OCI-LY7 (cell line): Measurements from ENCODE around the gene FYN. TPM values are rescaled to one million over a fixed set of nuclear protein-coding genes. Genes with fewer than 3 reads are reported as not detected.

Source experiments
- BruUV-seq: library from RNA; stranded (reverse); fragments of 400-500 nt; replicated peaks from 2 replicates; lab custom pipeline; 2021; lab: Mats Ljungman, UMichigan
- CTCF ChIA-PET: fragments of 300-600 bp; sonication (Branson Sonifier 250); formaldehyde crosslinking; loops from one replicate; lab custom pipeline; 2022; ENCODE audit warnings: antibody characterized with exemption; ENCODE audit not compliant: unreplicated experiment; lab: Charles Lee
- POLR2A ChIA-PET: fragments of 300-600 bp; sonication (Branson Sonifier 250); formaldehyde crosslinking; loops from one replicate; lab custom pipeline; 2022; ENCODE audit warnings: antibody characterized with exemption; lab: Charles Lee
- DNase-seq: peaks from one replicate; pipeline ENCODE4 v3.0.0-alpha.2; 2015; ENCODE audit warnings: low spot score
- H2AFZ ChIP-seq: fragments of 200-600 bp; sonication (generic), shearing (Covaris generic); 2 replicates; pipeline ENCODE4 v1.6.1; 2014; ENCODE audit warnings: mild to moderate bottlenecking, antibody characterized with exemption, low read length, moderate library complexity
- H3K27ac ChIP-seq: fragments of 200-600 bp; sonication (generic); 2 replicates; pipeline ENCODE4 v1.5.1; 2014; ENCODE audit warnings: mixed run types, low read depth, mild to moderate bottlenecking, moderate library complexity, low read length, inconsistent platforms; ENCODE audit not compliant: poor library complexity, severe bottlenecking
- H3K36me3 ChIP-seq: fragments of 200-600 bp; sonication (generic); 2 replicates; pipeline ENCODE4 v1.6.1; 2014; ENCODE audit warnings: mild to moderate bottlenecking, antibody characterized with exemption, low read length, moderate library complexity, mixed read lengths; ENCODE audit not compliant: insufficient read depth
- H3K4me1 ChIP-seq: fragments of 200-600 bp; sonication (generic); 2 replicates; pipeline ENCODE4 v1.5.1; 2014; ENCODE audit warnings: mild to moderate bottlenecking, low read length; ENCODE audit not compliant: insufficient read depth, poor library complexity, severe bottlenecking
- H3K4me2 ChIP-seq: fragments of 200-600 bp; sonication (generic); 2 replicates; pipeline ENCODE4 v1.6.1; 2014; ENCODE audit warnings: mild to moderate bottlenecking, low read length
- H3K4me3 ChIP-seq: fragments of 200-600 bp; sonication (generic); 2 replicates; pipeline ENCODE4 v1.5.1; 2014; ENCODE audit warnings: mild to moderate bottlenecking, low read depth, low read length; ENCODE audit not compliant: poor library complexity, severe bottlenecking
- H3K79me2 ChIP-seq: fragments of 200-600 bp; sonication (generic); 2 replicates; pipeline ENCODE4 v1.6.1; 2016; ENCODE audit warnings: low read depth, mild to moderate bottlenecking, low read length, moderate library complexity, mixed read lengths; ENCODE audit not compliant: insufficient read depth
- H3K9me2 ChIP-seq: fragments of 200-600 bp; sonication (generic); 2 replicates; pipeline ENCODE4 v1.6.1; 2016; ENCODE audit warnings: mild to moderate bottlenecking, low read length, mixed read lengths; ENCODE audit not compliant: insufficient read depth
- H3K9me3 ChIP-seq: fragments of 200-600 bp; sonication (generic); 2 replicates; pipeline ENCODE4 v1.6.1; 2014; ENCODE audit warnings: mild to moderate bottlenecking, mixed run types, low read length, mixed read lengths
- H4K20me1 ChIP-seq: fragments of 200-600 bp; sonication (generic); 2 replicates; pipeline ENCODE4 v1.6.1; 2014; ENCODE audit warnings: mild to moderate bottlenecking, antibody characterized with exemption, low read length, moderate library complexity, mixed read lengths; ENCODE audit not compliant: insufficient read depth
- CTCF ChIP-seq: fragments of 200-600 bp; sonication (generic); conservative IDR thresholded peaks from 2 replicates; pipeline ENCODE4 v1.5.1; 2014; ENCODE audit warnings: mild to moderate bottlenecking, antibody characterized with exemption, low read length, moderate library complexity, mixed read lengths
- EZH2phosphoT487 ChIP-seq: fragments of 200-600 bp; sonication (generic); IDR thresholded peaks from 2 replicates; pipeline ENCODE4 v1.6.1; 2018; ENCODE audit warnings: low read depth, borderline replicate concordance, mild to moderate bottlenecking, mixed run types, antibody characterized with exemption, low read length, moderate library complexity, mixed read lengths
- intact Hi-C: fragments of 100-400 bp; cut with micrococcal nuclease; formaldehyde crosslinking; loops from one replicate; pipeline ENCODE4 v1.10.0; 2022; ENCODE audit not compliant: unreplicated experiment
- total RNA-seq, 2 experiments: library from RNA; depleted of rRNA in 1 of 2; stranded (reverse); fragments of >200 nt in 1 of 2; shearing (Covaris generic) in 1 of 2; gene quantifications; 2 replicates each; pipeline ENCODE4 v1.2.3, GENCODE V29; 2014 to 2022

The FYN gene
- total RNA-seq, 2 experiments from 2014 or later = 57.3 to 92.9 TPM

GRCh38 chr6:111734068-111735061 is 138.9 kb downstream of the FYN start:
- Histone ChIP-seq H3K9me3 (peaks cover 16% of the 10 kb centered on the region), H3K27ac (no peak overlapping the region), H2AFZ (no peak overlapping the region), H3K79me2 (no peaks in the 10 kb centered on the region), H3K4me2 (no peak overlapping the region), H3K9me2 (no peaks in the 10 kb centered on the region), H4K20me1 (no peaks in the 10 kb centered on the region), H3K36me3 (peaks cover 18% of the 10 kb centered on the region; the same call in 1 of the 2 replicates), H3K4me1 (peaks cover 20% of the 10 kb centered on the region), H3K4me3 (no peak overlapping the region)
- CTCF ChIA-PET = interaction anchor here (0.6 kb wide), 1 partner anchor 49 kb away, joined by 4 read pairs; no protein-coding TSS in a partner anchor
- TF ChIP-seq EZH2phosphoT487 (no peak), CTCF (no peak)
- POLR2A ChIA-PET = interaction anchor here (0.6 to 1.0 kb wide), 8 partner anchors 10 to 547 kb away, joined by 3 to 6 read pairs (median 4); no protein-coding TSS in a partner anchor
- BruUV-seq = no TSS peak
- intact Hi-C loops = no loop called here
- no peak for DNase-seq

GRCh38 chr6:111732390-111732789 is 140.9 kb downstream of the FYN start:
- Histone ChIP-seq H2AFZ (no peak overlapping the region), H3K27ac (no peak overlapping the region), H3K9me2 (no peaks in the 10 kb centered on the region), H3K79me2 (no peaks in the 10 kb centered on the region), H3K4me2 (no peak overlapping the region), H3K4me3 (no peak overlapping the region), H3K9me3 (peaks cover 16% of the 10 kb centered on the region), H3K36me3 (peaks cover 18% of the 10 kb centered on the region; the same call in 1 of the 2 replicates), H3K4me1 (peaks cover 10% of the 10 kb centered on the region), H4K20me1 (no peaks in the 10 kb centered on the region)
- intact Hi-C loops = no loop called here
- no peak for TF ChIP-seq EZH2phosphoT487
- no peak for TF ChIP-seq CTCF
- ChIA-PET CTCF (interaction anchor here (0.5 to 0.6 kb wide), 2 partner anchors 111 to 125 kb away, joined by 3 to 7 read pairs; no protein-coding TSS in a partner anchor), POLR2A (interaction anchor here (0.6 kb wide), 1 partner anchor 268 kb away, joined by 3 read pairs; no protein-coding TSS in a partner anchor)
- no TSS peak for BruUV-seq
- DNase-seq = no peak
